HepG2 (cell line): ENCODE results near the gene EFNA2. TPM values are rescaled to one million over a fixed set of nuclear protein-coding genes. Genes with fewer than 3 reads are reported as not detected.
A peak's percentile ranks its signal among the peaks of the same experiment; 100 is the strongest.

Source experiments
- ATAC-seq: fragments of 200-7000 bp; cut with Tn5 transposase; 3 replicates; pipeline ENCODE4 v1.9.1; 2020; ENCODE audit warnings: mild to moderate bottlenecking, moderate library complexity
- BruUV-seq: library from RNA; stranded (reverse); fragments of 400-500 nt; replicated peaks from 2 replicates; lab custom pipeline; 2021; lab: Mats Ljungman, UMichigan
- CTCF ChIA-PET: fragments of 300-600 bp; formaldehyde crosslinking; extraction: SDS; loops from one replicate; lab custom pipeline; 2021; ENCODE audit warnings: low total read pairs, inconsistent platforms, low intra/inter-chr PET ratio; lab: Yijun Ruan, JAX
- POLR2A ChIA-PET: fragments of 350-600 bp; sonication (Branson Sonifier 250); formaldehyde crosslinking; loops from one replicate; lab custom pipeline; 2020; ENCODE audit warnings: antibody characterized with exemption, inconsistent platforms; lab: Yijun Ruan, JAX
- DNase-seq: peaks from one replicate; pipeline ENCODE4 v3.0.0-alpha.2; 2015; ENCODE audit warnings: low spot score
- FAIRE-seq: peaks from 3 replicates; lab custom pipeline; 2011; peaks lifted over from hg19 to GRCh38; lab: Jason Lieb, UNC
- H2AFZ ChIP-seq: one replicate; pipeline ENCODE4 v1.6.1; 2011; ENCODE audit warnings: low read length, inconsistent platforms
- H3K27ac ChIP-seq: fragments of 300-600 bp; 3 replicates; pipeline ENCODE4 v1.8.0; 2011; ENCODE audit warnings: mixed run types, mild to moderate bottlenecking, mixed read lengths, low read length, inconsistent platforms; ENCODE audit not compliant: insufficient read depth; ENCODE audit errors: extremely low read length
- H3K27me3 ChIP-seq, 2 experiments: fragments of 200-600 bp in 1 of 2; 2 replicates in 1 of 2; 3 replicates in 1 of 2; pipeline versions ENCODE4 v1.6.0 to v1.8.0; 2011; ENCODE audit warnings: low read length in 2 of 2, mild to moderate bottlenecking in 2 of 2, moderate library complexity in 2 of 2, inconsistent platforms in 1 of 2; ENCODE audit not compliant: insufficient read depth in 2 of 2, control insufficient read depth in 1 of 2
- H3K36me3 ChIP-seq, 2 experiments: fragments of 200-600 bp in 1 of 2; replicated peaks in 1 of 2; 2 replicates in 1 of 2; 3 replicates in 1 of 2; pipeline versions ENCODE4 v1.5.1 to v1.8.0; 2011; ENCODE audit warnings: low read length in 2 of 2, inconsistent platforms in 1 of 2; ENCODE audit not compliant: insufficient read depth in 2 of 2, control insufficient read depth in 1 of 2
- H3K4me1 ChIP-seq: 2 replicates; pipeline ENCODE4 v1.5.1; 2012; ENCODE audit warnings: low read length, inconsistent platforms; ENCODE audit not compliant: insufficient read depth
- H3K4me2 ChIP-seq: 2 replicates; pipeline ENCODE4 v1.6.0; 2011; ENCODE audit warnings: low read depth, low read length, inconsistent platforms
- H3K4me3 ChIP-seq, 3 experiments: fragments of 200-600 bp in 1 of 3; sonication (generic), shearing (Covaris generic) in 1 of 3; replicated peaks in 1 of 3; 2 replicates each; pipeline ENCODE4 v1.5.1; 2011 to 2016; ENCODE audit warnings: low read length in 3 of 3, inconsistent platforms in 2 of 3, low read depth in 2 of 3, mild to moderate bottlenecking in 2 of 3, control low read depth in 1 of 3, mixed read lengths in 1 of 3; ENCODE audit not compliant: insufficient read depth in 1 of 3
- H3K79me2 ChIP-seq: one replicate; pipeline ENCODE4 v1.6.1; 2011; ENCODE audit warnings: low read length, inconsistent platforms; ENCODE audit not compliant: insufficient read depth
- H3K9ac ChIP-seq: 2 replicates; pipeline ENCODE4 v1.6.0; 2011; ENCODE audit warnings: mild to moderate bottlenecking, low read depth, low read length, inconsistent platforms; ENCODE audit not compliant: insufficient read depth
- H3K9me3 ChIP-seq: 2 replicates; pipeline ENCODE4 v1.5.1; 2012; ENCODE audit warnings: mild to moderate bottlenecking, low read length
- H4K20me1 ChIP-seq: 2 replicates; pipeline ENCODE4 v1.6.0; 2011; ENCODE audit warnings: inconsistent platforms, mild to moderate bottlenecking, low read length, moderate library complexity; ENCODE audit not compliant: insufficient read depth
- CREM ChIP-seq, 2 experiments: sonication (generic) in 1 of 2; formaldehyde crosslinking in 1 of 2; IDR thresholded peaks; 2 replicates each; pipeline versions ENCODE4 v1.4.0 to v1.6.1; 2016 to 2020; ENCODE audit warnings: antibody characterized with exemption in 1 of 2, mild to moderate bottlenecking in 1 of 2, missing genetic modification reagents in 1 of 2
- GABPA ChIP-seq, 2 experiments: IDR thresholded peaks; 2 replicates each; pipeline ENCODE4 v1.6.1; 2011 to 2016; ENCODE audit warnings: low read depth in 2 of 2, low read length in 1 of 2, missing biosample characterization in 1 of 2, missing genetic modification characterization in 1 of 2
- NR2C2 ChIP-seq: sonication (generic); formaldehyde crosslinking; IDR thresholded peaks from 2 replicates; pipeline ENCODE4 v1.4.0; 2020; ENCODE audit warnings: missing genetic modification reagents, mild to moderate bottlenecking, moderate library complexity, borderline replicate concordance
- POLR2A ChIP-seq, 2 experiments: IDR thresholded peaks; 2 replicates each; pipeline ENCODE4 v1.6.1; 2011; ENCODE audit warnings: low read depth in 2 of 2, low read length in 2 of 2, mild to moderate bottlenecking in 1 of 2, moderate library complexity in 1 of 2; ENCODE audit not compliant: insufficient read depth in 1 of 2
- RBM22 ChIP-seq: fragments of 200-400 bp; formaldehyde crosslinking; optimal IDR thresholded peaks from 2 replicates; pipeline ENCODE3; 2017; ENCODE audit warnings: mild to moderate bottlenecking, low read length, moderate library complexity
- SP5 ChIP-seq: IDR thresholded peaks from 2 replicates; pipeline ENCODE4 v1.6.1; 2016; ENCODE audit warnings: low read depth, borderline replicate concordance
- TEAD3 ChIP-seq: optimal IDR thresholded peaks from 2 replicates; pipeline ENCODE3; 2016; ENCODE audit warnings: borderline replicate concordance
- ZNF121 ChIP-seq: sonication (generic); formaldehyde crosslinking; IDR thresholded peaks from 2 replicates; pipeline ENCODE4 v1.5.0; 2020; ENCODE audit warnings: mild to moderate bottlenecking, missing genetic modification reagents
- ZNF235 ChIP-seq: sonication (generic); formaldehyde crosslinking; IDR thresholded peaks from 2 replicates; pipeline ENCODE4 v1.8.1; 2023; ENCODE audit warnings: mild to moderate bottlenecking, missing genetic modification reagents, borderline replicate concordance
- ZNF253 ChIP-seq: sonication (generic); formaldehyde crosslinking; IDR thresholded peaks from 2 replicates; pipeline ENCODE4 v1.8.0; 2022; ENCODE audit warnings: mild to moderate bottlenecking, missing genetic modification reagents, borderline replicate concordance
- ZNF512 ChIP-seq: sonication (generic); formaldehyde crosslinking; IDR thresholded peaks from 2 replicates; pipeline ENCODE4 v1.4.0; 2020; ENCODE audit warnings: mild to moderate bottlenecking, missing genetic modification reagents
- ZNF740 ChIP-seq: sonication (generic); formaldehyde crosslinking; IDR thresholded peaks from 2 replicates; pipeline ENCODE4 v1.4.0; 2020; ENCODE audit warnings: missing genetic modification reagents
- ZNF770 ChIP-seq: sonication (generic); formaldehyde crosslinking; IDR thresholded peaks from 2 replicates; pipeline ENCODE4 v1.5.0; 2020; ENCODE audit warnings: mild to moderate bottlenecking, missing genetic modification reagents
- ZNF773 ChIP-seq: sonication (generic); formaldehyde crosslinking; IDR thresholded peaks from 2 replicates; pipeline ENCODE4 v1.4.0; 2020; ENCODE audit warnings: missing genetic modification reagents, borderline replicate concordance
- WGBS: methylation state at CpG from one replicate; pipeline ENCODE4 v1.1.6; 2017; ENCODE audit warnings: low lambda C conversion rate; 5-methylcytosine and 5-hydroxymethylcytosine counted together
- in situ Hi-C: cut with HindIII; loops from 2 replicates; pipeline ENCODE4 v1.10.0; 2017; ENCODE audit warnings: low pct_unique_long_range_greater_than_20kb; ENCODE audit not compliant: extremely low pct_ligation_motif_present
- intact Hi-C: fragments of 100-400 bp; cut with micrococcal nuclease; formaldehyde crosslinking; loops from one replicate; pipeline ENCODE4 v1.10.0; 2022; ENCODE audit not compliant: unreplicated experiment
- polyA plus RNA-seq, 8 experiments: library from polyadenylated mRNA; depleted of rRNA in 3 of 8; stranded (reverse) in 7 of 8; unstranded in 1 of 8; fragments of >200 nt; fragmentation: Illumina TruSeq in 4 of 8; extraction: Trizol in 4 of 8; gene quantifications; 2 replicates each; pipeline versions ENCODE4 v1.2.1 to v1.2.3, GENCODE V29; 2011 to 2016; ENCODE audit warnings: low read depth in 4 of 8, missing spikeins in 1 of 8, mixed read lengths in 1 of 8; ENCODE audit not compliant: insufficient read depth in 1 of 8
- total RNA-seq, 5 experiments: library from RNA; depleted of rRNA; stranded (reverse); fragments of >200 nt; fragmentation: Illumina TruSeq; extraction: Trizol; gene quantifications; 2 replicates each; pipeline ENCODE4 v1.2.3, GENCODE V29; 2016; ENCODE audit warnings: low read depth in 1 of 5
- TF ChIP-seq, protein P1 (sequence below): sonication (generic); formaldehyde crosslinking; IDR thresholded peaks from 2 replicates; pipeline ENCODE4 v1.4.0; 2020; ENCODE audit warnings: missing genetic modification reagents

The EFNA2 gene
- total and polyA plus RNA-seq, 2 of the 13 experiments (the other 11 are each of a cell fraction or from before 2014, with no cell fraction given) = 6.0 to 9.9 TPM

DNA sequence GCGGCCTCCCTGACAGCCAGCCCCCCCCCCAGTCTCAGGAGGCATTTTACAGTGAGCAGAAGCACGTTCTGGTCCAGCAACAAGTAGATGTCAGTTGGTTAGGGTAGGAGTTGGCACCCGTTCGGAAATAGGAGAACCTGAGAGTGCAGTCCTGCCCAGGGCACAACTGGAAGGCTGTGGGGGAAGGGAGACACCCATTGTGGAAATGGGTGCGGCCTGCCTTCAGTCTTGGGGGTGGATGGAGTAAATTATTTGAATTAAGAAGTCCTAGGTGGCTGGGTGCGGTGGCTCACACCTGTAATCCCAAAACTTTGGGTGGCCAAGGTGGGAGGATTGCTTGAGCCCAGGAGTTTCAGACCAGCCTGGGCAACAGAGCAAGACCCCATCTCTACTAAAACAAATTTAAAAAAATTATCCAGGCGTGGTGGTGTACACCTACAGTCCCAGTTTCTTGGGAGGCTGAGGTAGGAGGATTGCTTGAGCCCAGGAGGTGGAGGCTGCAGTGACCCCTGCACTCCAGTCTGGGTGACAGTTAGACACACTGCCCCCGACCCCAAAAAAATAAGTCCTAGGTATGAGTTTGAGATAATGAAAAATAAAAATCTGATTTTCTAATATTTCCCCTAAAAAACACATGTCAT is 15.3 kb upstream of the EFNA2 start:
- Histone ChIP-seq H3K4me3 (peak overlapping the region; percentile 59 to 83 (median 62)), H2AFZ (no peak overlapping the region), H3K9ac (peak overlapping the region; percentile 90), H3K9me3 (no peaks in the 10 kb centered on the region), H3K27me3 (no peaks in the 10 kb centered on the region), H3K27ac (peak overlapping the region; percentile 85), H3K4me1 (peaks cover 76% of the 10 kb centered on the region), H3K36me3 (peaks cover 19 to 46% of the 10 kb centered on the region in 2 experiments), H4K20me1 (peaks cover 36% of the 10 kb centered on the region), H3K79me2 (peaks cover 34% of the 10 kb centered on the region), H3K4me2 (peak overlapping the region; percentile 100)
- CTCF ChIA-PET = no interaction called here
- 28% methylated on average over 7 of the region's 8 CpGs for WGBS
- intact Hi-C loops = no loop called here
- in situ Hi-C loops = no loop called here
- POLR2A ChIA-PET = interaction anchor here (0.9 to 11.5 kb wide), 9 partner anchors 14 to 248 kb away, joined by 3 to 668 read pairs (median 22); partner anchors contain the start of genes ATP5F1D, CBARP and MIDN
- ATAC-seq (no peak), DNase-seq (no peak), FAIRE-seq (no peak)
- no TSS peak for BruUV-seq
- TF ChIP-seq, protein P1, sequence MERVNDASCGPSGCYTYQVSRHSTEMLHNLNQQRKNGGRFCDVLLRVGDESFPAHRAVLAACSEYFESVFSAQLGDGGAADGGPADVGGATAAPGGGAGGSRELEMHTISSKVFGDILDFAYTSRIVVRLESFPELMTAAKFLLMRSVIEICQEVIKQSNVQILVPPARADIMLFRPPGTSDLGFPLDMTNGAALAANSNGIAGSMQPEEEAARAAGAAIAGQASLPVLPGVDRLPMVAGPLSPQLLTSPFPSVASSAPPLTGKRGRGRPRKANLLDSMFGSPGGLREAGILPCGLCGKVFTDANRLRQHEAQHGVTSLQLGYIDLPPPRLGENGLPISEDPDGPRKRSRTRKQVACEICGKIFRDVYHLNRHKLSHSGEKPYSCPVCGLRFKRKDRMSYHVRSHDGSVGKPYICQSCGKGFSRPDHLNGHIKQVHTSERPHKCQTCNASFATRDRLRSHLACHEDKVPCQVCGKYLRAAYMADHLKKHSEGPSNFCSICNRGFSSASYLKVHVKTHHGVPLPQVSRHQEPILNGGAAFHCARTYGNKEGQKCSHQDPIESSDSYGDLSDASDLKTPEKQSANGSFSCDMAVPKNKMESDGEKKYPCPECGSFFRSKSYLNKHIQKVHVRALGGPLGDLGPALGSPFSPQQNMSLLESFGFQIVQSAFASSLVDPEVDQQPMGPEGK (CRISPR knock-in tag) = peak; percentile 12; the same call in 1 of the 2 replicates
- TF ChIP-seq ZNF773 (CRISPR knock-in tag) = no peak
- TF ChIP-seq POLR2A (IDR thresholded peaks at IDR 0.05; ENCODE audit: insufficient read depth in 1 of 2, low read depth in 2 of 2, low read length in 2 of 2) = no peak
- TF ChIP-seq NR2C2 (CRISPR knock-in tag) = peak; percentile 23
- TF ChIP-seq ZNF235 = no peak
- TF ChIP-seq ZNF770 = peak; percentile 85
- TF ChIP-seq SP5 (CRISPR knock-in tag) = no peak
- 0 out of 2 replicates have a peak, but pooled peaks have one; percentile 55 for TF ChIP-seq ZNF253 (CRISPR knock-in tag)
- TF ChIP-seq GABPA (IDR thresholded peaks at IDR 0.05; ENCODE audit: low read depth, low read length) = no peak
- 0 out of 2 replicates have a peak, but pooled peaks have one; percentile 10 for TF ChIP-seq GABPA (CRISPR knock-in tag; IDR thresholded peaks at IDR 0.05; ENCODE audit: low read depth)
- TF ChIP-seq ZNF121 (CRISPR knock-in tag) = peak; percentile 81; the same call in 1 of the 2 replicates
- no peak for TF ChIP-seq TEAD3 (CRISPR knock-in tag)
- TF ChIP-seq ZNF740 (CRISPR knock-in tag) = peak; percentile 4; the same call in 1 of the 2 replicates
- 0 out of 2 replicates have a peak, but pooled peaks have one; percentile 5 for TF ChIP-seq ZNF512 (CRISPR knock-in tag)
- no peak for TF ChIP-seq CREM (IDR thresholded peaks at IDR 0.05)
- no peak for TF ChIP-seq CREM (CRISPR knock-in tag; IDR thresholded peaks at IDR 0.05)
- TF ChIP-seq RBM22 = peak; percentile 7
